OCI-LY7 (cell line): ENCODE results near the gene SLC66A2. TPM values are rescaled to one million over a fixed set of nuclear protein-coding genes. Genes with fewer than 3 reads are reported as not detected.

ENCODE experiments used
- BruUV-seq: library from RNA; stranded (reverse); fragments of 400-500 nt; replicated peaks from 2 replicates; lab custom pipeline; 2021; lab: Mats Ljungman, UMichigan
- CTCF ChIA-PET: fragments of 300-600 bp; sonication (Branson Sonifier 250); formaldehyde crosslinking; loops from one replicate; lab custom pipeline; 2022; ENCODE audit warnings: antibody characterized with exemption; ENCODE audit not compliant: unreplicated experiment; lab: Charles Lee
- POLR2A ChIA-PET: fragments of 300-600 bp; sonication (Branson Sonifier 250); formaldehyde crosslinking; loops from one replicate; lab custom pipeline; 2022; ENCODE audit warnings: antibody characterized with exemption; lab: Charles Lee
- DNase-seq: peaks from one replicate; pipeline ENCODE4 v3.0.0-alpha.2; 2015; ENCODE audit warnings: low spot score
- H2AFZ ChIP-seq: fragments of 200-600 bp; sonication (generic), shearing (Covaris generic); 2 replicates; pipeline ENCODE4 v1.6.1; 2014; ENCODE audit warnings: mild to moderate bottlenecking, antibody characterized with exemption, low read length, moderate library complexity
- H3K27ac ChIP-seq: fragments of 200-600 bp; sonication (generic); 2 replicates; pipeline ENCODE4 v1.5.1; 2014; ENCODE audit warnings: mixed run types, low read depth, mild to moderate bottlenecking, moderate library complexity, low read length, inconsistent platforms; ENCODE audit not compliant: poor library complexity, severe bottlenecking
- H3K36me3 ChIP-seq: fragments of 200-600 bp; sonication (generic); 2 replicates; pipeline ENCODE4 v1.6.1; 2014; ENCODE audit warnings: mild to moderate bottlenecking, antibody characterized with exemption, low read length, moderate library complexity, mixed read lengths; ENCODE audit not compliant: insufficient read depth
- H3K4me1 ChIP-seq: fragments of 200-600 bp; sonication (generic); 2 replicates; pipeline ENCODE4 v1.5.1; 2014; ENCODE audit warnings: mild to moderate bottlenecking, low read length; ENCODE audit not compliant: insufficient read depth, poor library complexity, severe bottlenecking
- H3K4me2 ChIP-seq: fragments of 200-600 bp; sonication (generic); 2 replicates; pipeline ENCODE4 v1.6.1; 2014; ENCODE audit warnings: mild to moderate bottlenecking, low read length
- H3K4me3 ChIP-seq: fragments of 200-600 bp; sonication (generic); 2 replicates; pipeline ENCODE4 v1.5.1; 2014; ENCODE audit warnings: mild to moderate bottlenecking, low read depth, low read length; ENCODE audit not compliant: poor library complexity, severe bottlenecking
- H3K79me2 ChIP-seq: fragments of 200-600 bp; sonication (generic); 2 replicates; pipeline ENCODE4 v1.6.1; 2016; ENCODE audit warnings: low read depth, mild to moderate bottlenecking, low read length, moderate library complexity, mixed read lengths; ENCODE audit not compliant: insufficient read depth
- H3K9me2 ChIP-seq: fragments of 200-600 bp; sonication (generic); 2 replicates; pipeline ENCODE4 v1.6.1; 2016; ENCODE audit warnings: mild to moderate bottlenecking, low read length, mixed read lengths; ENCODE audit not compliant: insufficient read depth
- H3K9me3 ChIP-seq: fragments of 200-600 bp; sonication (generic); 2 replicates; pipeline ENCODE4 v1.6.1; 2014; ENCODE audit warnings: mild to moderate bottlenecking, mixed run types, low read length, mixed read lengths
- H4K20me1 ChIP-seq: fragments of 200-600 bp; sonication (generic); 2 replicates; pipeline ENCODE4 v1.6.1; 2014; ENCODE audit warnings: mild to moderate bottlenecking, antibody characterized with exemption, low read length, moderate library complexity, mixed read lengths; ENCODE audit not compliant: insufficient read depth
- EZH2phosphoT487 ChIP-seq: fragments of 200-600 bp; sonication (generic); IDR thresholded peaks from 2 replicates; pipeline ENCODE4 v1.6.1; 2018; ENCODE audit warnings: low read depth, borderline replicate concordance, mild to moderate bottlenecking, mixed run types, antibody characterized with exemption, low read length, moderate library complexity, mixed read lengths
- intact Hi-C: fragments of 100-400 bp; cut with micrococcal nuclease; formaldehyde crosslinking; loops from one replicate; pipeline ENCODE4 v1.10.0; 2022; ENCODE audit not compliant: unreplicated experiment
- total RNA-seq, 2 experiments: library from RNA; depleted of rRNA in 1 of 2; stranded (reverse); fragments of >200 nt in 1 of 2; shearing (Covaris generic) in 1 of 2; gene quantifications; 2 replicates each; pipeline ENCODE4 v1.2.3, GENCODE V29; 2014 to 2022
- TF ChIP-seq, protein P1 (sequence below): fragments of 200-600 bp; sonication (generic); conservative IDR thresholded peaks from 2 replicates; pipeline ENCODE4 v1.5.1; 2014; ENCODE audit warnings: mild to moderate bottlenecking, antibody characterized with exemption, low read length, moderate library complexity, mixed read lengths

The SLC66A2 gene
- total RNA-seq, 2 experiments from 2014 or later = 14.5 to 17.9 TPM

- Histone ChIP-seq H4K20me1 (no peaks in the 10 kb centered on the region), H2AFZ (no peak overlapping the region), H3K9me2 (no peaks in the 10 kb centered on the region), H3K4me2 (no peak overlapping the region), H3K36me3 (no peaks in the 10 kb centered on the region), H3K79me2 (no peaks in the 10 kb centered on the region), H3K4me1 (no peaks in the 10 kb centered on the region), H3K27ac (no peak overlapping the region), H3K4me3 (no peak overlapping the region), H3K9me3 (no peaks in the 10 kb centered on the region)
- BruUV-seq = no TSS peak
- intact Hi-C loops = no loop called here
- TF ChIP-seq, protein P1, sequence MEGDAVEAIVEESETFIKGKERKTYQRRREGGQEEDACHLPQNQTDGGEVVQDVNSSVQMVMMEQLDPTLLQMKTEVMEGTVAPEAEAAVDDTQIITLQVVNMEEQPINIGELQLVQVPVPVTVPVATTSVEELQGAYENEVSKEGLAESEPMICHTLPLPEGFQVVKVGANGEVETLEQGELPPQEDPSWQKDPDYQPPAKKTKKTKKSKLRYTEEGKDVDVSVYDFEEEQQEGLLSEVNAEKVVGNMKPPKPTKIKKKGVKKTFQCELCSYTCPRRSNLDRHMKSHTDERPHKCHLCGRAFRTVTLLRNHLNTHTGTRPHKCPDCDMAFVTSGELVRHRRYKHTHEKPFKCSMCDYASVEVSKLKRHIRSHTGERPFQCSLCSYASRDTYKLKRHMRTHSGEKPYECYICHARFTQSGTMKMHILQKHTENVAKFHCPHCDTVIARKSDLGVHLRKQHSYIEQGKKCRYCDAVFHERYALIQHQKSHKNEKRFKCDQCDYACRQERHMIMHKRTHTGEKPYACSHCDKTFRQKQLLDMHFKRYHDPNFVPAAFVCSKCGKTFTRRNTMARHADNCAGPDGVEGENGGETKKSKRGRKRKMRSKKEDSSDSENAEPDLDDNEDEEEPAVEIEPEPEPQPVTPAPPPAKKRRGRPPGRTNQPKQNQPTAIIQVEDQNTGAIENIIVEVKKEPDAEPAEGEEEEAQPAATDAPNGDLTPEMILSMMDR = no peak
- no peak for TF ChIP-seq EZH2phosphoT487
- no peak for DNase-seq
- ChIA-PET CTCF (no interaction called here), POLR2A (no interaction called here)
Observed at GRCh38 chr18:79902640-79903039, 48.8 kb downstream of the SLC66A2 start.

GRCh38 chr18:79902075-79902474 lies 49.4 kb downstream of the SLC66A2 start:
- Histone ChIP-seq H3K9me3 (no peaks in the 10 kb centered on the region), H3K4me1 (no peaks in the 10 kb centered on the region), H3K9me2 (no peaks in the 10 kb centered on the region), H2AFZ (no peak overlapping the region), H3K36me3 (no peaks in the 10 kb centered on the region), H4K20me1 (no peaks in the 10 kb centered on the region), H3K27ac (no peak overlapping the region), H3K4me3 (no peak overlapping the region), H3K79me2 (no peaks in the 10 kb centered on the region), H3K4me2 (no peak overlapping the region)
- no peak for DNase-seq
- intact Hi-C loops = no loop called here
- no TSS peak for BruUV-seq
- ChIA-PET CTCF (no interaction called here), POLR2A (no interaction called here)
- TF ChIP-seq EZH2phosphoT487 = no peak
- TF ChIP-seq, protein P1 = no peak

GRCh38 chr18:79901665-79902064 lies 49.8 kb downstream of the SLC66A2 start:
- ChIA-PET CTCF (no interaction called here), POLR2A (no interaction called here)
- Histone ChIP-seq H3K4me2 (no peak overlapping the region), H3K9me3 (no peaks in the 10 kb centered on the region), H3K9me2 (no peaks in the 10 kb centered on the region), H3K27ac (no peak overlapping the region), H3K4me3 (no peak overlapping the region), H3K4me1 (no peaks in the 10 kb centered on the region), H4K20me1 (no peaks in the 10 kb centered on the region), H2AFZ (no peak overlapping the region), H3K79me2 (no peaks in the 10 kb centered on the region), H3K36me3 (no peaks in the 10 kb centered on the region)
- intact Hi-C loops = no loop called here
- TF ChIP-seq, protein P1 = no peak
- no peak for TF ChIP-seq EZH2phosphoT487
- no TSS peak for BruUV-seq
- DNase-seq = no peak
